NCI-H1930 (cell line): ENCODE results near the gene POLR2C.

Experiments used
- DNase-seq, 2 experiments: peaks; one replicate each; lab custom pipeline; 2025; lab: John Stamatoyannopoulos, UW

POLR2C gene

GRCh38 chr16:57452021-57452420 lies 10.5 kb upstream of the POLR2C start:
- no peak for DNase-seq

GRCh38 chr16:57462978-57463362 lies 491 bp downstream of the POLR2C start:
- DNase-seq, result no peak

GRCh38 chr16:57464523-57464922 lies 2.0 kb downstream of the POLR2C start:
- DNase-seq, result no peak

GRCh38 chr16:57468346-57468745 lies 5.9 kb downstream of the POLR2C start:
- DNase-seq, result no peak

- DNase-seq, result no peak
Measured at GRCh38 chr16:57469046-57469445, 6.6 kb downstream of the POLR2C start.

- no peak for DNase-seq
Measured at GRCh38 chr16:57469917-57470470, 7.5 kb downstream of the POLR2C start.

- DNase-seq, result no peak
Measured at GRCh38 chr16:57470711-57471110, 8.2 kb downstream of the POLR2C start.

- DNase-seq, result no peak
Measured at GRCh38 chr16:57471209-57471608, 8.7 kb downstream of the POLR2C start.

GRCh38 chr16:57471852-57472664 lies 9.6 kb downstream of the POLR2C start:
- DNase-seq, result no peak

- DNase-seq, result no peak
Measured at GRCh38 chr16:57472665-57473060, 10.2 kb downstream of the POLR2C start.

- DNase-seq, result no peak
Measured at GRCh38 chr16:57473176-57473840, 10.8 kb downstream of the POLR2C start.

GRCh38 chr16:57473906-57474305 lies 11.4 kb downstream of the POLR2C start:
- no peak for DNase-seq

- DNase-seq, result no peak
Measured at GRCh38 chr16:57474671-57475661, 12.5 kb downstream of the POLR2C start.

GRCh38 chr16:57475711-57476339 lies 13.3 kb downstream of the POLR2C start:
- DNase-seq, result no peak

- DNase-seq, result no peak
Measured at GRCh38 chr16:57476546-57477410, 14.3 kb downstream of the POLR2C start.

- DNase-seq, result no peak
Measured at GRCh38 chr16:57477531-57478202, 15.2 kb downstream of the POLR2C start.

GRCh38 chr16:57478396-57479204 lies 16.1 kb downstream of the POLR2C start:
- no peak for DNase-seq

GRCh38 chr16:57479205-57479975 lies 16.9 kb downstream of the POLR2C start:
- DNase-seq, result no peak
